HepG2 (cell line): ENCODE results near the gene FOSB. TPM values are rescaled to one million over a fixed set of nuclear protein-coding genes. Genes with fewer than 3 reads are reported as not detected.

ENCODE experiments used
- ERF ChIP-seq: IDR thresholded peaks from 2 replicates; pipeline ENCODE4 v1.6.1; 2018; ENCODE audit warnings: missing biosample characterization, missing genetic modification reagents
- MXD4 ChIP-seq: IDR thresholded peaks from 2 replicates; pipeline ENCODE4 v1.6.1; 2016; ENCODE audit warnings: mild to moderate bottlenecking, missing biosample characterization, missing genetic modification reagents
- PAF1 ChIP-seq: IDR thresholded peaks from 2 replicates; pipeline ENCODE4 v1.6.1; 2016; ENCODE audit warnings: missing genetic modification reagents, missing compliant biosample characterization
- PCBP2 ChIP-seq: fragments of 200-400 bp; formaldehyde crosslinking; optimal IDR thresholded peaks from 2 replicates; pipeline ENCODE3; 2018; ENCODE audit warnings: low read length, low read depth; ENCODE audit not compliant: poor library complexity, severe bottlenecking
- RXRB ChIP-seq: IDR thresholded peaks from 2 replicates; pipeline ENCODE4 v1.6.1; 2016; ENCODE audit warnings: borderline replicate concordance, missing genetic modification reagents, missing compliant biosample characterization
- SCMH1 ChIP-seq: sonication (generic); formaldehyde crosslinking; IDR thresholded peaks from 2 replicates; pipeline ENCODE4 v1.9.0; 2021; ENCODE audit warnings: missing genetic modification reagents, mild to moderate bottlenecking, borderline replicate concordance
- ZHX2 ChIP-seq, 2 experiments: sonication (generic) in 1 of 2; formaldehyde crosslinking in 1 of 2; IDR thresholded peaks; 2 replicates each; pipeline versions ENCODE4 v1.6.1 to v1.9.0; 2014 to 2022; ENCODE audit warnings: antibody characterized with exemption in 1 of 2, borderline replicate concordance in 1 of 2, inconsistent platforms in 1 of 2, low read depth in 1 of 2, missing genetic modification reagents in 1 of 2
- ZNF546 ChIP-seq: sonication (generic); formaldehyde crosslinking; conservative IDR thresholded peaks from 2 replicates; pipeline ENCODE4 v1.8.1; 2023; ENCODE audit warnings: mild to moderate bottlenecking, missing genetic modification reagents
- ZNF598 ChIP-seq: sonication (generic); formaldehyde crosslinking; IDR thresholded peaks from 2 replicates; pipeline ENCODE4 v1.5.1; 2020; ENCODE audit warnings: mild to moderate bottlenecking, missing genetic modification reagents, borderline replicate concordance
- ZNF646 ChIP-seq: sonication (generic); formaldehyde crosslinking; IDR thresholded peaks from 2 replicates; pipeline ENCODE4 v1.9.0; 2021; ENCODE audit warnings: mild to moderate bottlenecking, missing genetic modification reagents
- polyA plus RNA-seq, 8 experiments: library from polyadenylated mRNA; depleted of rRNA in 3 of 8; stranded (reverse) in 7 of 8; unstranded in 1 of 8; fragments of >200 nt; fragmentation: Illumina TruSeq in 4 of 8; extraction: Trizol in 4 of 8; gene quantifications; 2 replicates each; pipeline versions ENCODE4 v1.2.1 to v1.2.3, GENCODE V29; 2011 to 2016; ENCODE audit warnings: low read depth in 4 of 8, missing spikeins in 1 of 8, mixed read lengths in 1 of 8; ENCODE audit not compliant: insufficient read depth in 1 of 8
- total RNA-seq, 5 experiments: library from RNA; depleted of rRNA; stranded (reverse); fragments of >200 nt; fragmentation: Illumina TruSeq; extraction: Trizol; gene quantifications; 2 replicates each; pipeline ENCODE4 v1.2.3, GENCODE V29; 2016; ENCODE audit warnings: low read depth in 1 of 5
- TF ChIP-seq, protein P1 (sequence below): IDR thresholded peaks from 2 replicates; pipeline ENCODE4 v1.6.1; 2016; ENCODE audit warnings: mild to moderate bottlenecking, missing biosample characterization, missing genetic modification reagents
- TF ChIP-seq, protein P2 (sequence below): sonication (generic); formaldehyde crosslinking; IDR thresholded peaks from 2 replicates; pipeline ENCODE4 v1.4.0; 2020; ENCODE audit warnings: mild to moderate bottlenecking, low read depth, missing genetic modification reagents

Gene FOSB
- total and polyA plus RNA-seq, 2 of the 13 experiments (the other 11 are each of a cell fraction or from before 2014, with no cell fraction given): 2.8 to 6.0 TPM

DNA sequence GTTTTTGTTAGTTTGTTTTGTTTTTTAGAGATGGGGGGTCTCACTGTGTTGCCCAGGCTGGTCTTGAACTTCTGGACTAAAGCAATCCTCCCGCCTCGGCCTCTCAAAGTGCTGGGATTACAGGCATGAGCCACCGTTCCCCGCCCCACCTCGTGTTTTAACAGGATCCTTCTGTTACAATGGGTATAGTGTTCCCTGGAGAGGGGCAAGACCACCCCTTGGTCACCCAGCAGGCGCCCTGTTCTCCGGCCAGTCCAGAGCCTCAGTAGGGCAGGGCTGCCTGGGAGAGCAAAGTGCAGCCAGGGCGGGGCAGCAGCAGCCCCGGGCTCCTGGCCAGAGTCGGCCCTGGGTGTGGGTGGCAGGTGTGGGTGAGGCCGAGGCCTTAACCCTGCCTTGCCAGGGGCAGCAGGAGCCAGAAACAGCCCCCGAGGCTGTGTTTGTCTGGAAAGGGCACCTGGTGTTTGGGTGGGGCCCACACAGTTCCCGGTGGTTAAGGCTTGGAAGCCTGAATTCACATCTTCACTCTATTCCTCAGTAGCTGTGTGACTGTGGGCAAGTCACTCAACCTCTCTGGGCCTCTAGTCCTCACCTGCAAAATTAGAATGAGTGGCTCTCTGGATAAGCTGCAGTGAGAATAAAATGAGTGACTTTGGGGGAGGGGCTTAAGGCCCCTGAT, 46.7 kb downstream of the FOSB start (continued):
- TF ChIP-seq ZNF646 (CRISPR knock-in tag): no peak
- TF ChIP-seq RXRB: peak; percentile 59; the same call in 1 of the 2 replicates
- TF ChIP-seq ZNF598 (CRISPR knock-in tag): no peak
- TF ChIP-seq, protein P1, sequence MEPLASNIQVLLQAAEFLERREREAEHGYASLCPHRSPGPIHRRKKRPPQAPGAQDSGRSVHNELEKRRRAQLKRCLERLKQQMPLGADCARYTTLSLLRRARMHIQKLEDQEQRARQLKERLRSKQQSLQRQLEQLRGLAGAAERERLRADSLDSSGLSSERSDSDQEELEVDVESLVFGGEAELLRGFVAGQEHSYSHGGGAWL (CRISPR knock-in tag): no peak
- no peak for TF ChIP-seq ZHX2 (IDR thresholded peaks at IDR 0.05; ENCODE audit: low read depth)
- no peak for TF ChIP-seq ZHX2 (CRISPR knock-in tag; IDR thresholded peaks at IDR 0.05; ENCODE audit: borderline replicate concordance)
- no peak for TF ChIP-seq PCBP2
- TF ChIP-seq, protein P2, sequence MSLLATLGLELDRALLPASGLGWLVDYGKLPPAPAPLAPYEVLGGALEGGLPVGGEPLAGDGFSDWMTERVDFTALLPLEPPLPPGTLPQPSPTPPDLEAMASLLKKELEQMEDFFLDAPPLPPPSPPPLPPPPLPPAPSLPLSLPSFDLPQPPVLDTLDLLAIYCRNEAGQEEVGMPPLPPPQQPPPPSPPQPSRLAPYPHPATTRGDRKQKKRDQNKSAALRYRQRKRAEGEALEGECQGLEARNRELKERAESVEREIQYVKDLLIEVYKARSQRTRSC (CRISPR knock-in tag): no peak
- TF ChIP-seq ERF: peak; percentile 72
- no peak for TF ChIP-seq PAF1 (CRISPR knock-in tag)
- peak; percentile 51; the same call in 1 of the 2 replicates for TF ChIP-seq MXD4
- TF ChIP-seq SCMH1 (CRISPR knock-in tag): no peak
- 0 out of 2 replicates have a peak, but pooled peaks have one; percentile 44 for TF ChIP-seq ZNF546 (CRISPR knock-in tag)
